NCI-H1694 (cell line): ENCODE measurements around the gene IAPP.
"Not testable (repeated sequence)": the region's sequence is repeated elsewhere in the genome, so short reads cannot be mapped to it uniquely, and the experiment has no call there.

Experiments used
- DNase-seq: peaks from one replicate; lab custom pipeline; 2025; lab: John Stamatoyannopoulos, UW

The IAPP gene

GRCh38 chr12:21379218-21379617 is 6.5 kb downstream of the IAPP start:
- DNase-seq = no peak

DNA sequence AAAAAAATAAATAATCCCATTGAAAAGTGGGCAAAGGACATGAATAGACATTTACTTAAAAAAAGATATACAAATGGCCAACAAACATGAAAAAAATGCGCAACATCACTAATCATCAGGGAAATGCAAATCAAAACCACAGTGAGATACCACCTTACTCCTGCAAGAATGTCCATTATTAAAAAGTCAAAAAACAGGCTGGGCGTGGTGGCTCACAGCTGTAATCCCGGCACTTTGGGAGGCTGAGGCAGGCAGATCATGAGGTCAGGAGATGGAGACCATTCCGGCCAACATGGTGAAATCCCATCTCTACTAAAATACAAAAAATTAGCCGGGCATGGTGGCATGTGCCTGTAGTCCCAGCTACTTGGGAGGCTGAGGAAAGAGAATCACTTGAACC is 8.6 kb downstream of the IAPP start:
- DNase-seq = not testable (repeated sequence)

DNA sequence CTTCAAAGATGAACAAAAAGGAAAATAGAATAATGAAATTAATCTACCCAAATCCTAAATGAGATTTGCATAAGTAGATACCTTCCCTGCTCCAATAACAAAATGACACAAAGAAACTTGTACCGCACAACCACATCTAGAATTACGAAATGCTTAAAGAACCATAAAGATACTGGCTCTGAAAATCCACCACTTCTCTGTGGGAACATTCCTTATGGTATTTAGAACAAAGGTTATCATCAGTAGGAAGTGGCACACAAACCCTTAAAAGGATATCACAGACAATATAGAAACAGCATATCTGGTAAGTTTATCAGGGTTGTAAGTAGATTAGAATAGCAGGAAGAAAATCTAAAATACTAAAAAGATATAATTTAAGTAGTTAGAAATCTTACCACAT is 11.6 kb downstream of the IAPP start:
- DNase-seq = no peak

DNA sequence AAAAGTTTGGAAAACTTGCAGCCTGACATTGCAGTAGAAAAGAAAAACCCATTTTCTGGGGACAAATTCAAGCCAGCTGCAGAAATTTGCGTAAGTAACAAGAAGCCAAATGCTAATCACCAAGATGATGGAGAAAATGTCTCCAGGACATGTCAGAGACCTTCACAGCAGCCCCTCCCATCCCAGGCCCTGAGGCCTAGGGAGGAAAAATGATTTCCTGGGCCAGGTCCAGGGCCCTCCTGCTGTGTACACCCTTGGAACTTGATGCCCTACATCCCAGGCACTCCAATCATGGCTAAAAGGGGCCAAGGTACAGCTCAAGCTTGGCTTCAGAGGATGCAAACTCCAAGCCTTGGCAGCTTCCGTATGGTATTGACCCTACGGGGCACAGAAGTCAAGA is 14.5 kb downstream of the IAPP start:
- no peak for DNase-seq

DNA sequence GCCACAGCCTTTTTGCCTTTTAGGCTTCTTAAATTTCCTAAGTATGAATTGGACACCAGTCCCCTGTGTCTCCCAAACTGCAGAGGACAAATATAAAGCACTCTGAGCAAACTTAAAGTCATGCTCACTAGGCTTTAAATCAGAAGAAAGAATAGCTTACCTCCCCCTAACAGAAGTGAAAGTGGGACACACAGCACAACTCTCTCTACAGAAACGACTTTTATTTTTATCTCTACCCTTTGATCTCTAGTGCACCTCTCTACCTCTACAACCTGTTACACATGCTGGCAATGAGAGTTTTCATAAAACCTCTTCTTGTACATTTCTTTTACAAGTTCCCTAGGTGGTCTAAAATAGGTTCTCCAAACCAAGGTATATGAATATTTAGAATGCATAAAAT is 19.7 kb downstream of the IAPP start:
- DNase-seq = no peak

GRCh38 chr12:21394828-21395626 is 22.3 kb downstream of the IAPP start:
- not testable (repeated sequence) for DNase-seq

DNA sequence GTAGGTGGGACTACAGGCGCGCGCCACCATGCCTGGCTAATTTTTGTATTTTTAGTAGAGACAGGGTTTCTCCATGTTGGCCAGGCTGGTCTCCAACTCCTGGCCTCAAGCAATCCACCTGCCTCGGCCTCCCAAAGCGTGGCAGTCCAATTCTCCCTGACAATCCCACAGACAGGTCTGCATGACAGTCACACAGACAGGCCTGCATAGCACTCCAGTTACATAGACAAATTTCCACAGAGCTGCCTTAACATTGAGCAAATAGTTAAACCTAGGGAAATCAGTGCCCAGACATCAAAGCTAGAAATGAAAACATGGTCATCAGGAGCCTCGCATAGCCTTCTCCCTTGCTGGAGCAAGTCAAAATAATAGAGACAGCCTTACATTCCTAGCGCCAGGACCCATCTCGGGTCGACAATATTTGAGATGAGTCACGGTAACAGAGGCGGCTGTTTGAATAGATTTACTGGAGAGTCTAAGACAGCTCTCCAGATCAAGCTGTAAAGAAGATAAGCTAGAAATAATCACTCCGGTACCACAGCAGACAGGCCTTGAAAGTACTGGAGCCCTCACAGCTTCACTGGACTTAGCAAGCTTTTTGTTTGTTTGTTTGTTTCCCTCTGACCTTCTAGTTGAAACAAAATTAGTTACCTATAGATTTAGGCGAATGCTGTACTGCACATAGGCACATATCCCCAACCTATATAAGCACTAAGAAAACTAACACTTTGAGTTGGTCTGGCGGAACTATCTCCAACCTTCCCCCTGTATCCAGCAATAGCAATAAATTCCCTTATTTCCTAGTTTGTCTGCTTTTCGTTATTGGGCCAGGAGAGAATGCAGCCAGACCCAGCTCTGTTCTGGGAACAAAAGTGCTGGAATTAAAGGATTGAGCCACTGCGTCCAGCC is 40.9 kb downstream of the IAPP start:
- no peak for DNase-seq

GRCh38 chr12:21416511-21417121 is 43.9 kb downstream of the IAPP start:
- no peak for DNase-seq

DNA sequence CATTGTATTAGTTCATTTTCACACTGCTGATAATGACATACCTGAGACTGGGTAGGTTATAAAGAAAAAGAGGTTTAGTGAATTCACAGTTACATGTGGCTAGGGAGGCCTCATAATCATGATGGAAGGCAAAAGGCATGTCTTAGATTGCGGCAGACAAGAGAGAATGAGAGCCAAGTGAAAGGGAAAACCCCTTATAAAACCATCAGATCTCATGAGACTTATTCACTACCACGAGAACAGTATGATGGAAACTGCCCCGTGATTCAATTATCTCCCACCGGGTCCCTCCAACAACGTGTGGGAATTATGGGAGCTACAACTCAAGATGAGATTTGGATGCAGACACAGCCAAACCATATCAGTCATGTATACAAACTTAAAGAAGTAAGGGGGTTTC is 45.7 kb downstream of the IAPP start:
- not testable (repeated sequence) for DNase-seq

DNA sequence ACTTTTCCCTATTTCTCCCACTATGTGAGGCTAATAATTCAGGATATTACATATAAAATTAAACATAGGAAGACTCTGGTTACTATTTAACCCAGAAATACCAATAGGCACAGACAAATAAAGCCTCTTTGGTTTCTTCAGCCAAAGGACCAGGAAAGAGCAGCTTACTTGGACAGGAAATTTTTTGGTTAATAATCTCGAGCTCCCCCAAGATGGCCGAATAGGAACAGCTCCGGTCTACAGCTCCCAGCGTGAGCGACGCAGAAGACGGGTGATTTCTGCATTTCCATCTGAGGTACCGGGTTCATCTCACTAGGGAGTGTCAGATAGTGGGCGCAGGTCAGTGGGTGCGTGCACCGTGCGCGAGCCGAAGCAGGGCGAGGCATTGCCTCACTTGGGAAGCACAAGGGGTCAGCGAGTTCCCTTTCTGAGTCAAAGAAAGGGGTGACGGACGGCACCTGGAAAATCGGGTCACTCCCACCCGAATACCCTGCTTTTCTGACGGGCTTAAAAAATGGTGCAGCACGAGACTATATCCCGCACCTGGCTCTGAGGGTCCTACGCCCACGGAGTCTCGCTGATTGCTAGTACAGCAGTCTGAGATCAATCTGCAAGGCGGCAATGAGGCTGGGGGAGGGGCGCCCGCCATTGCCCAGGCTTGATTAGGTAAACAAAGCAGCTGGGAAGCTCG is 46.5 kb downstream of the IAPP start:
- DNase-seq = not testable (repeated sequence)

DNA sequence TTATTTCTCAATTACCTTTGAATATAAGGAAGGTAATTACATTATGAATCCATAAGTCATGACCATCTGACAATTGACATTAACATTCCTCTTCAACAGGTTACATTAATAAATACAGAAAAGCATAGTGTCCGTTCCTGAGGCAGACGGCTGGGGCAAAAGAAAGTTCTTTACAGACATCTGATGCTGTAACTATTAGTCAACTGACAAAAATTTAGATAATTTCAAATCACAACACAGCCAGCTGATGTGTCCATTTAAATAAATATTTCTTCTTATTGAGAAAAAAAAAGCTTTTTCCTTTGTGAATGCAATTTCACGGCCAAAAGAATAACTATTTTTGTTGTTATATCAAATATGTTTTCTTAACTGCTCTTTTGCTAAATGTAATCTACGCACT is 55.5 kb downstream of the IAPP start:
- no peak for DNase-seq
